HG03565 (cell line): ENCODE data around the gene MYO1A.

ENCODE experiments used
- ATAC-seq: cut with Tn5 transposase; IDR thresholded peaks from one replicate; pipeline ENCODE4 v1.9.1; 2021; ENCODE audit warnings: mild to moderate bottlenecking, moderate library complexity; ENCODE audit not compliant: unreplicated experiment

MYO1A gene

DNA sequence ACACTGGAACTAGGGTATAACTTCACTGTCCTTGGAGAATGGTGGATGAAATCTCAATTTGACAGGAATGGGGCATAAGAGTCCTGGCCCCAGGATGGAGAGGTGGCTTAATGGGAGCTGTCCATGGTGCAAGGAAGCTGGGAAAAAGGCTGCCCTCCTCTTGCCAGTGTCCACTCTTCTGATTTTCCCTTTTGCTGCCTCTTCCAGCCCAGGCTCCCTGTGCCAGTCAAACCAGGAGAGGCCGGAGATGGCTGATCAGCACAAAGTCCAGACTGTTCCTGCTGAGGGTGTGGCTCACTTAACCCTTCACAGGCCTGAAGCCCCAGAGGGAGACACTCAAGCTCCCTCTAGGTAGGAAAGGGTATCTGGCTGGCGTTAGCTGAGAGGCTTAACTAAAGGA, at the start of gene MYO1A:
MYO1A (minus strand) TSS at position 240 of the 400 bp plus-strand sequence. CDS start 1,806 bp downstream, outside the sequence.
- no peak for ATAC-seq

DNA sequence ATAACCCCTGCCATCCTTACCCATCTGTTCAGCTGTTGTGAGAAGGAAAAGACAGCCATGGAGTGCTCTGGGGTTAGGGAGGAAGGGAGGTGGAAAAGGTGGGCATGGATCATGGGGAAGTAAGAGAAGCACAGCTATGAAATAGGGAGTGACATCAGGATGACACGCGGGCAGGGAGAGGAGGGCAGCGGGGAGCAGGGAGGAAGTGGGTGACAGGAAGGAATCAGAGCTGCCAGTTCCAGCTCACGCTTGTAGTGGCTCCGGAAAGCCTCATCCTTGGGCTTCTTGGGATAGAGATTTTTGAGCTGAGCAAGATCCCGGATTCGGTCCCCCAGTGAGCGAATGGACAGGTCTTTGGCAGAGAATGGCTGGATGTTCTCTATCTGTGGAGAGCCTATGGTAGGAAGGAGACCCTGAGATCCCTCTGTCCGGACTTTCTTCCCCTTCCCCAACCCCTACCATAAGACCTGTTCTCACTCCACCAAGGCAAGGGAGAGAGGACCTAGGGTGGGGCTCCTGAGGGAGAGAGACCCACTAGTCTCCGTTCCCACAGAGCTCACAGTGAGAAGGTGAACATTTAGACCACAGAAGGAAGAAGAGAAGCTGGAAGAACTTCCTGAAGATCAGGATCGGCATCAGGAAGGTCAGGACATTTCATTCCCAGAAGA, 49.3 kb upstream of the MYO1A start:
- no peak for ATAC-seq

- no peak for ATAC-seq
Observed at GRCh38 chr12:57098546-57098945, 48.6 kb upstream of the MYO1A start.

DNA sequence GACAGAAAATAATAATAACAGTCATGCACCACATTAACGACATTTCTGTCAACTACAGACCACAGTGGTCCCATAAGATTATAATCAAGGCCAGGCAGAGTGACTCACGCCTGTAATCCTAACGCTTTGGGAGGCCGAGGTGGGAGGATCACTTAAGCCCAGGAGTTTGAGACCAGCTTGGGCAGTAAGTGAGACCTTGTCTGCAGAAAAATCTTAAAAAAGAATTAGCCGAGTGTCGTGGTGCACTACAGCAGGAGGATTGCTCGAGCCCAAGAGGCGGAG, 47.6 kb upstream of the MYO1A start:
- ATAC-seq, result no peak

- no peak for ATAC-seq
Observed at GRCh38 chr12:57096748-57097553, 47.0 kb upstream of the MYO1A start.

GRCh38 chr12:57096099-57096572, 46.2 kb upstream of the MYO1A start:
- no peak for ATAC-seq

- ATAC-seq, result no peak
Observed at GRCh38 chr12:57095440-57095839, 45.5 kb upstream of the MYO1A start.

DNA sequence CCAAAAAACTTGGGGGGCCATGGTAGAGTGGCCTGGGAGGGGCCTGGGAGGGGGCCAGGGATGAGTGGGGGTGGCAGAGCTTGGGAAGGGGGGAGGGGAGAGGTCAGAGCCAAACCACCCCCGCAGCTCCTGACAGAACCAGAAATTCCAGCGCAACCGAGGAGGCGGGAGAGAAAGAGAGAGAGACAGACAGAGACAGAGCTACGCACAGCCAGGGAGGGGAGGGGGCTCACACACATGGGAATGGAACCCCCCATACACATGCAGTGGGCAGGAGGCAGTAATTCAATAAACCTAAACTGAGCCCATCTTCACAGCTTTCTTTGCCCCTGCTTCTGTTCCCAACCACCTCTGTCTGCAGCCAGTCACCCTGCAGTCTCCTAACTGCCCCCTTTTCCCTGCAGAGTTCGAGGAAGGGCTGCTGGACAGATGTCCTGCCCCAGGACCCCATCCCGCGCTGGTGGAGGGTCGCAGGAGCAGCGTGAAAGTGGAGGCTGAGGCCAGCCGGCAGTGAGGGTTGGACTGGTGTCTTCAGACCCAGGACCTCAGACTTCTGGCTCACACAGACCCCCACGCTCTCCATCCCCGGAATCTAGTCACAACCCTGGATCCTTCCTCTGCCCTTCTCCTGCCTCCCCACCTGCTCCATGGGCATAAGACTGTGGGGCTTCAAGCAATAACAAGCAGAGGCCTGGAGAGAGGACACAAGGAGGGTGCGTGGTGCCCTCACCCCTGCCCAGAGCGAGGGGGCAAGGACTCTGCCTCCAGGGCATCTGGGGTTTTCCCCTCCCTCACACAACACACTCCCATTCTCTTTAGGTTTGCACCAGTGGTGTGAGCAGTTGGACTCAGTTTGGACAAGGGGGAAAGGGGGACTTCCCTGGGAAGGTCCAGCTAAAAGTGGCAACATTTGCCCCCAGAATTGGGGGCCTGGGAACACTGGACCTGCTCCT, 44.6 kb upstream of the MYO1A start:
- no peak for ATAC-seq

GRCh38 chr12:57093415-57094207, 43.7 kb upstream of the MYO1A start:
- ATAC-seq, result no peak

- ATAC-seq, result no peak
Observed at GRCh38 chr12:57092876-57093414, 43.0 kb upstream of the MYO1A start.

GRCh38 chr12:57092529-57092862, 42.6 kb upstream of the MYO1A start:
- no peak for ATAC-seq

- ATAC-seq, result no peak
Observed at GRCh38 chr12:57091638-57092528, 42.0 kb upstream of the MYO1A start.

GRCh38 chr12:57090924-57091637, 41.2 kb upstream of the MYO1A start:
- ATAC-seq, result no peak

GRCh38 chr12:57090490-57090889, 40.6 kb upstream of the MYO1A start:
- ATAC-seq, result no peak

GRCh38 chr12:57089271-57090245, 39.6 kb upstream of the MYO1A start:
- no peak for ATAC-seq

DNA sequence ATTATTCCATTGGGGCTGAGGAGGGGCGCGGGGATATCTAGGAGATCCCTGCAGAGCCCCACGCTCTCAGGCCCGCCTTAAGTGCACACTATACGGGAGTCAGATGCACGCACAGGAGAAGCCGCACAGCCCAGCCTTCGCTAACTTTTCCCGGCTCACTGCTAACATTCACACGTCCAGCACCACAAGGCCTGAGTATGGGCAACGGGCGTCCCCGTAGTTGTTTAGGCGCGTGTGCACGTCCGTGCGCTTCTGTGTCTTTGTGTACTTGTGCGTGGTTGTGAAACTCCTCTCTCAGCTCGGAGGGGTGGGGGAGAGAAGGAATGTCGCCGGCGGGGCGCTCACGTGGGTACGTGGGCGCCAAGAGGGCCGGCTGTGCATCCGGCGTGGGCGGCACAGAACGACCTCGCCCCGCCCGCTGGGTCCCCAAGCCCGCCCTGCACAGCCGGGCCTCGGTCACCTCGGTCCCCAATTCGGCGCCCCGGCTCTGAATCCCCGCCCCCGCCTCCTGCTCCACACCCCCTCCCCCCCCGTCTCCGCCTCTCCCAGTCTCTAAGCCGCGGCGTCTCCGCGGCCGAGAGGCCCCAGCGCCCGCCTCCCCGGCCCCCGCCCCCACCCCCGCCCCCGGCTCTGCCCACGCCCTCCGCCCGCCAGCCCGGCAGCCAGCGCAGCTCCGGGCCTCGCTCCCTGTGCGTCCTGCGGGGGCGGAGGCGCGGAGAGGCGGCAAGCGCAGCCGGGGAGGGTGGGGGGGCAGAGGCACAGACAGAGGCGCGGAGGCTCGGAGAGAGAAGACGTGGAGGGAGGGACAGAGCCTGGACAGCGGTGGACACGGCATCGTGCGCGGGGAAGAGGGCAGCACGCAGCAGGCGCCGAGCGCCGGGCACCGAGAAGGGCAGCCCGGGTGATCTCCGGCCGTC, 38.7 kb upstream of the MYO1A start, which contains the start of gene NAB2:
NAB2 (plus strand) TSS at position 761 of the 917 bp plus-strand sequence. CDS start 158 bp downstream, outside the sequence.
- ATAC-seq, result peak; percentile 45
